Hematopoietic multipotent progenitor cell treated with erythropoietin and hydrocortisone succinate and interleukin-3 and kit ligand, for 15 days (in vitro differentiated cells): ENCODE results near the gene FGR.

Experiments
- DNase-seq: peaks from one replicate; pipeline ENCODE4 v3.0.0-alpha.2; 2015; ENCODE audit warnings: low spot score

The FGR gene

DNA sequence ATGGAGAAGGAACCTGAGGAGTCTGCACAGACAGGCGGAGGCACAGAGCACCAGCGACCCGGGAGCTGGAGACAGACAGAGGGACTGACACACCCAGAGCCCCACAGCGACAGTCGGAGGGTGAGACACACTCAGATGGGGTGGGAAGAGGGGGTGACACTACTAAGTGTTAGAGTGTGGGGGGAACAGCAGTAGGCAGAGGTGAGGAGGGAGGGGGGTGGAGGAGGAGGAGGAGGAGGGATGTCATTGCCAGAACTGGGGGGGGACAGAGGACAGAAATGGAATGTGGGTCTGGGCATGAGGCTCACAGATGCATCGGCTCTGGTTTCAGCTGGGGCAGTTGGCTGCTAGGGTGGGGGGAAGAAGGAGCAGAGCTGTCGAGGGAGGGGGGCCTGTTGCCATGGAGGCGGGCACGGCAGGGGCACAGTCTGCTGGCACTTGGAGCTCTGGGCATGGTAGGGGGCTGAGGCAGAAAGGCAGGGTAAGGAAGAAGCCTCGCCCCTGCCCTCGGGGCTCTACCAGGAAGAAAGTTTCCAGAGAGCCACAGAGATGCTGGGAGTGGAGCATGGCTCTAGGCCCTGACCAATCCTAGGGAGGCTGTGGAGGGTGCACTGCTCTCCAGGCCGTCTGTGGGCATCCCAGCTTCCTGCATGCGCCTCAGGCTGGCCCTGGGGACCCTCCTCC is 68.4 kb downstream of the FGR start:
- no peak for DNase-seq

DNA sequence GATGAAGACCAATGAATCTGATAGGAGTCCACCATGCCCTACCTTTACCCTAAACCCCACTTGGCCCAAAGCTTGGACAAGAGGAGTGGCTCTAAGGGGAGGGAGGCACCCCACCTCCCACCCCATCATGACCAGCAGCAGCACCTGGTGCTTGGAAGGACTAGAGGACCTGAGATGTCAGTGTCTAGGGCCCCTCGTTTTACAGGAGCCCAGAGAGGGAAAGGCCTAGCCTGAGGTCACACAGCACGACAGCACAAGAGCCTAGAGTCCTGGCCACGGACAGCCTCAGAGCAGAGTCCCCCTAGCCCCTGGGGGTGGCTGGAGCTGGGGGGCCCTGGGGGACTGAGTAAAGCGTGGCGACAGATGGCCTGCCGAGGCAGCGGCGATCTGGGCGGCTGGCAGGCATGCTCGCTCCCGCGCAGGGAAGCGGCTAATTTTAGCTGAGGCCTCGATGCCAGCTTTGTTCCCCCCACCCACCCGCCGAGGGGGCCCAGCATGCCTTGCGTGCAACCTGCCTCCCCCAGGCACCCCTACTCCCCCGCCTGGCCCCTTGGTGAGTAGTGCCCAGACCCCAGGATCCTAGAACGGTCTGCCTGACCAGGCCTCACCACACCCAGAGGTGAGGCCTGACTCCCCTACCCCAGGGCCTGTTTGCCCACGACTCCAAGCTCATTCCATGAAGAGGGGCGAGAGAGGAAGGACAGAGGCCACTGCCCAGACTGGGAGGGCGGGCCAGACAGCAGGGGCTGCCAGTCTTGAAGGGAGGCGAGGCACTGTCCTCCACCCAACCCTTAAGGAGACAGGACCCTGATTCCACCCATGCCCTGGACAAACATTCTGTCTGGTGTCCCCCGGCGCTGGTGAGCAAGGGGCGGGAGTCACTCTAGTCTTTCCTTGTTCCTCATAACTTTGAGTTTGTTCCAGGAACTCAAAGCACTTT is 70.0 kb downstream of the FGR start:
- no peak for DNase-seq

- DNase-seq: no peak
These were observed 71.2 kb downstream of the FGR start for GRCh38 chr1:27563591-27564471.

DNA sequence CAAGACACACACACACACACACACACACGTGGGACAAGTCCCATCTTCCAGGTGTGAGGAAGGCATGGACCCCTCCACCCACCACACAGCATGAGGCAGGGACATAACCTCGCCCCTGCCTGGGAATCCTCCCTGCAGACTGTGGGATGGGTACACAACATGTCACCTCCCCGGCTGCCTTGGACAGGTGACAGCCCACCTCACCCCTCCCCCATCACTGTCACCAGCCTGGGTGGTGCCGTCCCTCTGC is 71.7 kb downstream of the FGR start:
- DNase-seq: no peak

- no peak for DNase-seq
These were observed 72.2 kb downstream of the FGR start for GRCh38 chr1:27562534-27563340.
